Measurements from ENCODE around the gene CCDC195.
"Not testable (repeated sequence)": the region's sequence is repeated elsewhere in the genome, so short reads cannot be mapped to it uniquely, and the experiment has no call there.

The CCDC195 gene

GRCh38 chr2:224671731-224672130 is 44.4 kb downstream of the CCDC195 start:
- no peak for TF ChIP-seq CTCF (IDR thresholded peaks at IDR 0.05; ENCODE audit: borderline replicate concordance, insufficient read depth, low read depth, low read length)
- no peak overlapping the region for H3K4me3 ChIP-seq (ENCODE audit: low read depth, low read length)

- no peak for TF ChIP-seq CTCF (IDR thresholded peaks at IDR 0.05; ENCODE audit: borderline replicate concordance, insufficient read depth, low read depth, low read length)
- H3K4me3 ChIP-seq (ENCODE audit: low read depth, low read length) = no peak overlapping the region
Observed at GRCh38 chr2:224670203-224670602, 46.0 kb downstream of the CCDC195 start.

- no peak for TF ChIP-seq CTCF (IDR thresholded peaks at IDR 0.05; ENCODE audit: borderline replicate concordance, insufficient read depth, low read depth, low read length)
Observed at GRCh38 chr2:224669449-224669848, 46.7 kb downstream of the CCDC195 start.

GRCh38 chr2:224668123-224668909 is 47.8 kb downstream of the CCDC195 start:
- no peak overlapping the region for H3K4me3 ChIP-seq (ENCODE audit: low read depth, low read length)
- TF ChIP-seq CTCF (IDR thresholded peaks at IDR 0.05; ENCODE audit: borderline replicate concordance, insufficient read depth, low read depth, low read length) = no peak

More at GRCh38 chr2:224669449-224669848, 46.7 kb downstream of the CCDC195 start:
- no peak overlapping the region for H3K4me3 ChIP-seq (ENCODE audit: low read depth, low read length)

- no peak for TF ChIP-seq CTCF (IDR thresholded peaks at IDR 0.05; ENCODE audit: borderline replicate concordance, insufficient read depth, low read depth, low read length)
- no peak overlapping the region for H3K4me3 ChIP-seq (ENCODE audit: low read depth, low read length)
Observed at GRCh38 chr2:224666951-224667553, 49.1 kb downstream of the CCDC195 start.

GRCh38 chr2:224663322-224663721 is 52.8 kb downstream of the CCDC195 start:
- not testable (repeated sequence) for H3K4me3 ChIP-seq (ENCODE audit: low read depth, low read length)

GRCh38 chr2:224661708-224662107 is 54.5 kb downstream of the CCDC195 start:
- not testable (repeated sequence) for H3K4me3 ChIP-seq (ENCODE audit: low read depth, low read length)

- no peak overlapping the region for H3K4me3 ChIP-seq (ENCODE audit: low read depth, low read length)
- TF ChIP-seq CTCF (IDR thresholded peaks at IDR 0.05; ENCODE audit: borderline replicate concordance, insufficient read depth, low read depth, low read length) = no peak
Observed at GRCh38 chr2:224659714-224660113, 56.5 kb downstream of the CCDC195 start.
